ENCODE data around the gene COL7A1.

DNA sequence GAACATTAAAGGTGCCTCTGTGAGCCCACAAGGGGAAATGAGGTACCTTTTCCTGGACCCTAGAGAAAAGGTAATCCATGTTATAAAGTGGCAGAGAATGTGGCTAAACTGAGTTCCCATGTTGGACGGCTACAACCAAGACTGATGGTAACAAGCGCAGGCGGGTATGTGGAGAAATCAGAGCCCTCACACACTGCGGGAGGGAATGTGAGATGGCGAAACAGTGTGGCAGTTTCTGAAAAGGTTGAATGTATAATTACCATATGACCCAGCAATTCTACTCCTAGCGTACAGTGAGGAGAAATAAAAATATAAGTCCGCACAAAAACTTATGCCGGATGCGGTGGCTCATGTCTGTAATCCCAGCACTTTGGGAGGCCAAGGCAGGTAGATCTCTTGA, 67.1 kb downstream of the COL7A1 start:
- TF ChIP-seq TAF1 (IDR thresholded peaks at IDR 0.05; ENCODE audit: low read depth) (no peak), FOXM1 (IDR thresholded peaks at IDR 0.05; ENCODE audit: borderline replicate concordance, low read depth) (no peak), CEBPB (IDR thresholded peaks at IDR 0.05) (no peak), YY1 (IDR thresholded peaks at IDR 0.05; ENCODE audit: low read depth) (no peak), EP300 (IDR thresholded peaks at IDR 0.05; ENCODE audit: borderline replicate concordance) (no peak)
- TF ChIP-seq, protein P1, sequence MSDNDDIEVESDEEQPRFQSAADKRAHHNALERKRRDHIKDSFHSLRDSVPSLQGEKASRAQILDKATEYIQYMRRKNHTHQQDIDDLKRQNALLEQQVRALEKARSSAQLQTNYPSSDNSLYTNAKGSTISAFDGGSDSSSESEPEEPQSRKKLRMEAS (IDR thresholded peaks at IDR 0.05) = no peak
- TF ChIP-seq, protein P2, sequence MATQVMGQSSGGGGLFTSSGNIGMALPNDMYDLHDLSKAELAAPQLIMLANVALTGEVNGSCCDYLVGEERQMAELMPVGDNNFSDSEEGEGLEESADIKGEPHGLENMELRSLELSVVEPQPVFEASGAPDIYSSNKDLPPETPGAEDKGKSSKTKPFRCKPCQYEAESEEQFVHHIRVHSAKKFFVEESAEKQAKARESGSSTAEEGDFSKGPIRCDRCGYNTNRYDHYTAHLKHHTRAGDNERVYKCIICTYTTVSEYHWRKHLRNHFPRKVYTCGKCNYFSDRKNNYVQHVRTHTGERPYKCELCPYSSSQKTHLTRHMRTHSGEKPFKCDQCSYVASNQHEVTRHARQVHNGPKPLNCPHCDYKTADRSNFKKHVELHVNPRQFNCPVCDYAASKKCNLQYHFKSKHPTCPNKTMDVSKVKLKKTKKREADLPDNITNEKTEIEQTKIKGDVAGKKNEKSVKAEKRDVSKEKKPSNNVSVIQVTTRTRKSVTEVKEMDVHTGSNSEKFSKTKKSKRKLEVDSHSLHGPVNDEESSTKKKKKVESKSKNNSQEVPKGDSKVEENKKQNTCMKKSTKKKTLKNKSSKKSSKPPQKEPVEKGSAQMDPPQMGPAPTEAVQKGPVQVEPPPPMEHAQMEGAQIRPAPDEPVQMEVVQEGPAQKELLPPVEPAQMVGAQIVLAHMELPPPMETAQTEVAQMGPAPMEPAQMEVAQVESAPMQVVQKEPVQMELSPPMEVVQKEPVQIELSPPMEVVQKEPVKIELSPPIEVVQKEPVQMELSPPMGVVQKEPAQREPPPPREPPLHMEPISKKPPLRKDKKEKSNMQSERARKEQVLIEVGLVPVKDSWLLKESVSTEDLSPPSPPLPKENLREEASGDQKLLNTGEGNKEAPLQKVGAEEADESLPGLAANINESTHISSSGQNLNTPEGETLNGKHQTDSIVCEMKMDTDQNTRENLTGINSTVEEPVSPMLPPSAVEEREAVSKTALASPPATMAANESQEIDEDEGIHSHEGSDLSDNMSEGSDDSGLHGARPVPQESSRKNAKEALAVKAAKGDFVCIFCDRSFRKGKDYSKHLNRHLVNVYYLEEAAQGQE (IDR thresholded peaks at IDR 0.05; ENCODE audit: low read depth) = no peak
